Smooth muscle cell (in vitro differentiated cells): ENCODE measurements around the gene THRB. TPM values are rescaled to one million over a fixed set of nuclear protein-coding genes. Genes with fewer than 3 reads are reported as not detected.

ENCODE experiments used
- DNase-seq: peaks from one replicate; lab custom pipeline; 2025; ENCODE audit not compliant: unreplicated experiment; lab: John Stamatoyannopoulos, UW
- H2AFZ ChIP-seq: fragments of 200-600 bp; sonication (generic); 2 replicates; pipeline ENCODE4 v1.6.0; 2016; ENCODE audit warnings: antibody characterized with exemption, low read depth, mild to moderate bottlenecking
- H3F3A ChIP-seq: fragments of 200-600 bp; sonication (generic); 2 replicates; pipeline ENCODE4 v1.6.0; 2017; ENCODE audit warnings: antibody characterized with exemption, low read depth
- H3K27ac ChIP-seq: fragments of 200-600 bp; sonication (generic); 2 replicates; pipeline ENCODE4 v1.5.1; 2016; ENCODE audit warnings: low read depth, mild to moderate bottlenecking
- H3K27me3 ChIP-seq: fragments of 200-600 bp; sonication (generic); 2 replicates; pipeline ENCODE4 v1.6.1; 2016; ENCODE audit warnings: low read depth, mild to moderate bottlenecking
- H3K36me3 ChIP-seq: fragments of 200-600 bp; sonication (generic); 2 replicates; pipeline ENCODE4 v1.5.1; 2016; ENCODE audit warnings: low read depth
- H3K4me1 ChIP-seq: fragments of 200-600 bp; sonication (generic); 2 replicates; pipeline ENCODE4 v1.5.1; 2016; ENCODE audit warnings: low read depth
- H3K4me2 ChIP-seq: fragments of 200-600 bp; sonication (generic); 2 replicates; pipeline ENCODE4 v1.6.0; 2016; ENCODE audit warnings: mild to moderate bottlenecking
- H3K4me3 ChIP-seq: fragments of 200-600 bp; sonication (generic); 2 replicates; pipeline ENCODE4 v1.5.1; 2016; ENCODE audit warnings: mild to moderate bottlenecking
- H3K79me2 ChIP-seq: fragments of 200-600 bp; sonication (generic); 2 replicates; pipeline ENCODE4 v1.6.0; 2016; ENCODE audit warnings: low read depth, mild to moderate bottlenecking
- H3K9ac ChIP-seq: fragments of 200-600 bp; sonication (generic); 2 replicates; pipeline ENCODE4 v1.6.0; 2016; ENCODE audit warnings: low read depth
- H3K9me3 ChIP-seq: fragments of 200-600 bp; sonication (generic); replicated peaks from 2 replicates; pipeline ENCODE4 v1.5.1; 2016; ENCODE audit warnings: low read depth
- H4K20me1 ChIP-seq: fragments of 200-600 bp; sonication (generic); 2 replicates; pipeline ENCODE4 v1.6.0; 2016; ENCODE audit warnings: low read depth
- CTCF ChIP-seq: fragments of 200-600 bp; sonication (generic); IDR thresholded peaks from 2 replicates; pipeline ENCODE4 v1.5.1; 2017; ENCODE audit warnings: borderline replicate concordance, mild to moderate bottlenecking, antibody characterized with exemption; ENCODE audit not compliant: insufficient read depth, poor library complexity, severe bottlenecking
- WGBS: methylation state at CpG from one replicate; pipeline ENCODE4 v1.1.7; 2016; ENCODE audit warnings: low lambda C conversion rate; 5-methylcytosine and 5-hydroxymethylcytosine counted together
- polyA plus RNA-seq: library from polyadenylated mRNA; unstranded; fragments of >200 nt; fragmentation: Nextera tagmentation; extraction: Ambion mirVana; gene quantifications from 2 replicates; pipeline ENCODE4 v1.2.1, GENCODE V29; 2016
- total RNA-seq: library from RNA; depleted of rRNA; stranded (reverse); fragments of >200 nt; gene quantifications from 2 replicates; pipeline ENCODE4 v1.2.3, GENCODE V29; 2014

THRB gene
- total and polyA plus RNA-seq, 2 experiments from 2014 or later: 5.6 to 43.8 TPM

- Histone ChIP-seq H3K4me1 (no peaks in the 10 kb centered on the region), H3K36me3 (no peaks in the 10 kb centered on the region), H3F3A (no peaks in the 10 kb centered on the region), H3K9me3 (no peaks in the 10 kb centered on the region), H3K27ac (no peak overlapping the region), H3K79me2 (peaks cover 8% of the 10 kb centered on the region), H3K27me3 (no peaks in the 10 kb centered on the region), H4K20me1 (peaks cover 4% of the 10 kb centered on the region), H3K4me3 (no peak overlapping the region), H3K4me2 (no peak overlapping the region), H2AFZ (no peak overlapping the region), H3K9ac (no peak overlapping the region)
- no peak for TF ChIP-seq CTCF
- WGBS: 89% methylated on average over 4 of the region's 4 CpGs
- DNase-seq: no peak
These were observed 24.4 kb downstream of the THRB start for GRCh38 chr3:24470277-24470676.

- Histone ChIP-seq H3K9me3 (no peaks in the 10 kb centered on the region), H3K79me2 (peaks cover 3% of the 10 kb centered on the region), H2AFZ (no peak overlapping the region), H3K4me3 (no peak overlapping the region), H3K36me3 (no peaks in the 10 kb centered on the region), H3K27me3 (no peaks in the 10 kb centered on the region), H3F3A (no peaks in the 10 kb centered on the region), H3K4me2 (no peak overlapping the region), H3K27ac (no peak overlapping the region), H4K20me1 (no peaks in the 10 kb centered on the region), H3K4me1 (no peaks in the 10 kb centered on the region), H3K9ac (no peak overlapping the region)
- TF ChIP-seq CTCF: no peak
- 97% methylated on average over 1 of the region's 1 CpG for WGBS
- no peak for DNase-seq
These were observed 30.3 kb downstream of the THRB start for GRCh38 chr3:24464389-24464788.

GRCh38 chr3:24462737-24463136 is 31.9 kb downstream of the THRB start:
- no peaks in the 10 kb centered on the region for H3K9me3 ChIP-seq
- H3K27me3 ChIP-seq: no peaks in the 10 kb centered on the region
- no peak overlapping the region for H2AFZ ChIP-seq
- H3K36me3 ChIP-seq: no peaks in the 10 kb centered on the region
- no peak for TF ChIP-seq CTCF
- DNase-seq: no peak
- H3F3A ChIP-seq: no peaks in the 10 kb centered on the region
- H3K27ac ChIP-seq: no peak overlapping the region
- H3K4me3 ChIP-seq: no peak overlapping the region
- H3K4me1 ChIP-seq: no peaks in the 10 kb centered on the region
- no peak overlapping the region for H3K9ac ChIP-seq
- WGBS: 78% methylated on average over 1 of the region's 1 CpG
- peaks cover 3% of the 10 kb centered on the region for H3K79me2 ChIP-seq
- H3K4me2 ChIP-seq: no peak overlapping the region
- no peaks in the 10 kb centered on the region for H4K20me1 ChIP-seq

GRCh38 chr3:24460974-24461373 is 33.7 kb downstream of the THRB start:
- no peaks in the 10 kb centered on the region for H3K4me1 ChIP-seq
- DNase-seq: no peak
- H3F3A ChIP-seq: no peaks in the 10 kb centered on the region
- no peak for TF ChIP-seq CTCF
- H2AFZ ChIP-seq: no peak overlapping the region
- no peak overlapping the region for H3K4me2 ChIP-seq
- H3K27me3 ChIP-seq: no peaks in the 10 kb centered on the region
- no peaks in the 10 kb centered on the region for H4K20me1 ChIP-seq
- no peak overlapping the region for H3K4me3 ChIP-seq
- no peak overlapping the region for H3K9ac ChIP-seq
- H3K9me3 ChIP-seq: no peaks in the 10 kb centered on the region
- WGBS: 97% methylated on average over 2 of the region's 2 CpGs
- H3K27ac ChIP-seq: no peak overlapping the region
- no peaks in the 10 kb centered on the region for H3K36me3 ChIP-seq
- no peaks in the 10 kb centered on the region for H3K79me2 ChIP-seq
